Measurements from ENCODE around the gene CETP. TPM values are rescaled to one million over a fixed set of nuclear protein-coding genes. Genes with fewer than 3 reads are reported as not detected.
"Not testable (repeated sequence)": the region's sequence is repeated elsewhere in the genome, so short reads cannot be mapped to it uniquely, and the experiment has no call there.

Gene CETP
- total RNA-seq, 2 experiments from 2014 or later = not detected

GRCh38 chr16:56983211-56983751, 21.5 kb downstream of the CETP start:
- H3K4me1 Mint-ChIP-seq (ENCODE audit: low read depth) = peaks cover 81% of the 10 kb centered on the region
- peak overlapping the region; percentile 25 for H3K27ac Mint-ChIP-seq
- H3K9me3 Mint-ChIP-seq (ENCODE audit: insufficient read depth) = no peaks in the 10 kb centered on the region
- H3K36me3 Mint-ChIP-seq (ENCODE audit: low read depth) = peaks cover 64% of the 10 kb centered on the region
- ChIA-PET CTCF (interaction anchor here (1.1 to 8.5 kb wide), 2 partner anchors 18 to 58 kb away, joined by 3 to 107 read pairs; no protein-coding TSS in a partner anchor), POLR2A (interaction anchor here (1.0 to 1.9 kb wide), 7 partner anchors 9 to 56 kb away, joined by 3 to 6 read pairs (median 3); no protein-coding TSS in a partner anchor)
- H3K27me3 Mint-ChIP-seq (ENCODE audit: low read depth) = no peaks in the 10 kb centered on the region
- no peak for DNase-seq
- H3K4me3 Mint-ChIP-seq = no peak overlapping the region
- ATAC-seq = no peak

DNA sequence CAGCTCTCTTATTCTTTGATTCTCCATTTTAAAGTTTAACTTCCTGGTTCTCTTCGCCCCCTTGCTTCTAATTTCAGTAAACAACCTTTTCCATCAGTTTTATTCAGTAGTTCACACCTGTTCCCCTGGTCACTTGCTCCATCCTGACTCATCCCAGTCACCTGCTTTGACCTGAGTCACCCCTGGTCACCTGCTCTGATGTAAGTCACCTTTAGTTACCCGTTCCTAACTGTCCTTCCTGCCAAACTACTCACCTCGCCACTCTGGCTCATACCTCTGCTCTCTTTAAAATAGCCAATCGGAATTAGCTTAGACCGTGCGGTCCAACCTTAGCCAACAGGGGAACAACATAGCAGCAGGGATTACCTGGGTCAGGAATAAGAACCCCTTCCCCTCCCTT, 22.9 kb downstream of the CETP start:
- CTCF ChIA-PET = interaction anchor here (0.9 to 8.5 kb wide), 3 partner anchors 13 to 60 kb away, joined by 3 to 107 read pairs (median 5); no protein-coding TSS in a partner anchor
- DNase-seq (no peak), ATAC-seq (no peak)
- Mint-ChIP-seq H3K27me3 (ENCODE audit: low read depth) (no peaks in the 10 kb centered on the region), H3K9me3 (ENCODE audit: insufficient read depth) (no peaks in the 10 kb centered on the region), H3K36me3 (ENCODE audit: low read depth) (peaks cover 74% of the 10 kb centered on the region), H3K27ac (peak overlapping the region; percentile 99), H3K4me1 (ENCODE audit: low read depth) (peaks cover 79% of the 10 kb centered on the region), H3K4me3 (no peak overlapping the region)
- POLR2A ChIA-PET = interaction anchor here (0.7 to 1.7 kb wide), 5 partner anchors 13 to 56 kb away, joined by 3 to 6 read pairs (median 3); no protein-coding TSS in a partner anchor

DNA sequence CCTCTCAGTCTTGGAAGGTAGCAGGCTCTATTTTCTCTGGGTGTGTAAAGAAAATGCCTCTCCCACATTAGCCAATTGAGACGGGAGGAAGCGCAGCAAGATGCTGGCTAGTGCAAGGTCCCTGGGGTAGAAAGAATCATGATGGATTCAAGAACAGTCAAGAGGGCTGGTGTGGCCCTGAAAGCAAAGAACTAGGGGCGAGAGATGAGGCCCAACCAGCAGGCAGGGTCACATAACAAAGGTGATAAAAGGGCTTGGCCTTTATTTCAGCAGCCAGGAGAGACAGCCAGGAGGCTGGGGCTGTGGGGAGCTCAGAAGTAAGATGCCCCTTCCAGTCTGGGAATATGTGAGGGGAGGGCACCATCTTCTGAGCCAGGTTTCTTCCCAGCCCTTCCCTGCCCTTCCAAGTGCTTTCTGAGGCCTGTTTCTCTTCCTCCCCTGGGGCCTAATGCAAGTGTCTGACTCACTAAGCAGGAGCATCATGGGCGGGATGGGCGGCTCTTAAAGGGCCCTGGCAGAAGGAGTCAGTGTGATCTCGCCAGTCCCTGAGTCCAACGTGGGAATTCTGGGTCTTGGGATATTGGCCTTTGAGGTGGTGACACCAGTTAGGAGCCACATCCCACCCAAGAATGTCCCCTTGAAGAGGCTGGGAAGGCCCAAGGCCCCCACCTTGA, 23.7 kb downstream of the CETP start:
- no peak for DNase-seq
- H3K27me3 Mint-ChIP-seq (ENCODE audit: low read depth) = no peaks in the 10 kb centered on the region
- no peaks in the 10 kb centered on the region for H3K9me3 Mint-ChIP-seq (ENCODE audit: insufficient read depth)
- ChIA-PET CTCF (interaction anchor here (1.0 to 8.5 kb wide), 5 partner anchors 14 to 56 kb away, joined by 3 to 107 read pairs (median 5); no protein-coding TSS in a partner anchor), POLR2A (interaction anchor here (0.7 to 1.7 kb wide), 7 partner anchors 9 to 56 kb away, joined by 3 to 6 read pairs (median 4); no protein-coding TSS in a partner anchor)
- peak overlapping the region; percentile 99 for H3K27ac Mint-ChIP-seq
- peak overlapping the region; percentile 12 for H3K4me3 Mint-ChIP-seq
- no peak for ATAC-seq
- peaks cover 73% of the 10 kb centered on the region for H3K4me1 Mint-ChIP-seq (ENCODE audit: low read depth)
- H3K36me3 Mint-ChIP-seq (ENCODE audit: low read depth) = peaks cover 78% of the 10 kb centered on the region

DNA sequence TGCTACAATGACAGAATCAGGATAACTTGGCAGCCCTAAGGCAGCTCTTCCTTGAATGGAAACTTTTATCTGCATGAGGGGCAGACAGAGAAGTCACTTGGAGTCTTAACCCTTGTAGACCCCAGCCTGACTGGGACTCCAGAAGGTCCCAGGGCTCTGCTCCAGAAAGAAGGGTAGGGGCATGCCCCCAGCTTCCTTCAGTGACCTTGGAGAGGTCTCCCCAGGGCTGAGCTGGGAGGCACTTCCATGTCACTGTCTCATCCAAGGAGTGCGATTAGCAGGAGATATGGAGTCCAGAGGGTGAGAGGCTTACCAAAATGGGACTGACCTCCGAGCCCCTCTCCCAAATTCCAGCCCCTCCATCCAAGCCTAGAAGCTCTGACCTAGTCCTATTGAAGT, 24.2 kb downstream of the CETP start:
- Mint-ChIP-seq H3K4me3 (peak overlapping the region; percentile 12), H3K9me3 (ENCODE audit: insufficient read depth) (no peaks in the 10 kb centered on the region), H3K27me3 (ENCODE audit: low read depth) (no peaks in the 10 kb centered on the region), H3K27ac (peak overlapping the region; percentile 99), H3K36me3 (ENCODE audit: low read depth) (peaks cover 82% of the 10 kb centered on the region), H3K4me1 (ENCODE audit: low read depth) (peaks cover 72% of the 10 kb centered on the region)
- ChIA-PET CTCF (interaction anchor here (1.0 to 8.5 kb wide), 6 partner anchors 14 to 56 kb away, joined by 3 to 107 read pairs (median 5); no protein-coding TSS in a partner anchor), POLR2A (interaction anchor here (0.7 to 4.6 kb wide), 8 partner anchors 9 to 55 kb away, joined by 3 to 87 read pairs (median 4); no protein-coding TSS in a partner anchor)
- no peak for ATAC-seq
- no peak for DNase-seq

GRCh38 chr16:56986361-56986760, 24.6 kb downstream of the CETP start:
- Mint-ChIP-seq H3K36me3 (ENCODE audit: low read depth) (peaks cover 81% of the 10 kb centered on the region), H3K4me1 (ENCODE audit: low read depth) (peaks cover 69% of the 10 kb centered on the region), H3K27me3 (ENCODE audit: low read depth) (no peaks in the 10 kb centered on the region), H3K27ac (peak overlapping the region; percentile 99), H3K9me3 (ENCODE audit: insufficient read depth) (no peaks in the 10 kb centered on the region), H3K4me3 (peak overlapping the region; percentile 100)
- POLR2A ChIA-PET = interaction anchor here (0.7 to 4.6 kb wide), 7 partner anchors 10 to 54 kb away, joined by 3 to 87 read pairs (median 4); no protein-coding TSS in a partner anchor
- CTCF ChIA-PET = interaction anchor here (1.0 to 8.5 kb wide), 5 partner anchors 21 to 55 kb away, joined by 3 to 107 read pairs (median 5); no protein-coding TSS in a partner anchor
- ATAC-seq (no peak), DNase-seq (no peak)

- Mint-ChIP-seq H3K4me1 (ENCODE audit: low read depth) (peaks cover 67% of the 10 kb centered on the region), H3K36me3 (ENCODE audit: low read depth) (peaks cover 81% of the 10 kb centered on the region), H3K27ac (peak overlapping the region; percentile 99), H3K4me3 (peak overlapping the region; percentile 100)
- ChIA-PET POLR2A (interaction anchor here (1.1 to 4.6 kb wide), 5 partner anchors 13 to 54 kb away, joined by 3 to 87 read pairs (median 4); no protein-coding TSS in a partner anchor), CTCF (interaction anchor here (1.3 to 8.5 kb wide), 5 partner anchors 12 to 59 kb away, joined by 4 to 107 read pairs (median 6); no protein-coding TSS in a partner anchor)
- H3K27me3 Mint-ChIP-seq (ENCODE audit: low read depth); DNase-seq; H3K9me3 Mint-ChIP-seq (ENCODE audit: insufficient read depth); ATAC-seq: not testable (repeated sequence)
Measured at GRCh38 chr16:56986908-56987307, 25.2 kb downstream of the CETP start.

GRCh38 chr16:56987692-56988091, 25.9 kb downstream of the CETP start:
- Mint-ChIP-seq H3K27me3 (ENCODE audit: low read depth) (no peaks in the 10 kb centered on the region), H3K4me1 (ENCODE audit: low read depth) (peaks cover 62% of the 10 kb centered on the region), H3K4me3 (peak overlapping the region; percentile 100), H3K27ac (peak overlapping the region; percentile 99), H3K36me3 (ENCODE audit: low read depth) (peaks cover 79% of the 10 kb centered on the region), H3K9me3 (ENCODE audit: insufficient read depth) (no peaks in the 10 kb centered on the region)
- no peak for ATAC-seq
- POLR2A ChIA-PET = interaction anchor here (0.8 to 4.6 kb wide), 7 partner anchors 9 to 53 kb away, joined by 3 to 87 read pairs (median 5); no protein-coding TSS in a partner anchor
- no peak for DNase-seq
- CTCF ChIA-PET = interaction anchor here (1.1 to 8.5 kb wide), 6 partner anchors 13 to 58 kb away, joined by 3 to 107 read pairs (median 5); no protein-coding TSS in a partner anchor

GRCh38 chr16:56988161-56988947, 26.6 kb downstream of the CETP start:
- Mint-ChIP-seq H3K27me3 (ENCODE audit: low read depth) (no peaks in the 10 kb centered on the region), H3K9me3 (ENCODE audit: insufficient read depth) (no peaks in the 10 kb centered on the region), H3K36me3 (ENCODE audit: low read depth) (peaks cover 80% of the 10 kb centered on the region), H3K4me1 (ENCODE audit: low read depth) (peaks cover 61% of the 10 kb centered on the region), H3K4me3 (peak overlapping the region; percentile 100), H3K27ac (peak overlapping the region; percentile 99)
- ChIA-PET CTCF (interaction anchor here (1.1 to 8.5 kb wide), 7 partner anchors 22 to 57 kb away, joined by 3 to 107 read pairs (median 6); no protein-coding TSS in a partner anchor), POLR2A (interaction anchor here (0.8 to 4.6 kb wide), 17 partner anchors 8 to 57 kb away, joined by 3 to 87 read pairs (median 8); no protein-coding TSS in a partner anchor)
- ATAC-seq (no peak), DNase-seq (no peak)

- peaks cover 83% of the 10 kb centered on the region for H3K36me3 Mint-ChIP-seq (ENCODE audit: low read depth)
Measured at GRCh38 chr16:56988948-56989945, 27.5 kb downstream of the CETP start, which contains the start of gene NLRC5. Gene NLRC5, plus strand, starts transcription at chr16:56989557. Its CDS starts 31,156 bp downstream, at chr16:57020713.

More at GRCh38 chr16:56988948-56989945, 27.5 kb downstream of the CETP start, which contains the start of gene NLRC5:
- Mint-ChIP-seq H3K27ac (peak within 1 kb of the TSS; percentile 99), H3K9me3 (ENCODE audit: insufficient read depth) (no peaks in the 10 kb centered on the region), H3K4me1 (ENCODE audit: low read depth) (peaks cover 64% of the 10 kb centered on the region), H3K27me3 (ENCODE audit: low read depth) (no peaks in the 10 kb centered on the region), H3K4me3 (peak within 1 kb of the TSS; percentile 100)
- POLR2A ChIA-PET = interaction anchor here (0.5 to 4.6 kb wide), 31 partner anchors 8 to 380 kb away, joined by 3 to 87 read pairs (median 4); partner anchors contain the start of genes MT1E, PSME3IP1 and RSPRY1
- peak; percentile 83 for ATAC-seq
- CTCF ChIA-PET = interaction anchor here (0.6 to 8.5 kb wide), 11 partner anchors 10 to 57 kb away, joined by 3 to 107 read pairs (median 4); no protein-coding TSS in a partner anchor
- peak; percentile 95 for DNase-seq
